Superior temporal gyrus (tissue), 1 donor: ENCODE results near the gene PSMG4.

Experiments used
- DNase-seq: peaks from one replicate; pipeline ENCODE4 v3.0.0-alpha.2; 2016; ENCODE audit errors: extremely low spot score

PSMG4 gene

DNA sequence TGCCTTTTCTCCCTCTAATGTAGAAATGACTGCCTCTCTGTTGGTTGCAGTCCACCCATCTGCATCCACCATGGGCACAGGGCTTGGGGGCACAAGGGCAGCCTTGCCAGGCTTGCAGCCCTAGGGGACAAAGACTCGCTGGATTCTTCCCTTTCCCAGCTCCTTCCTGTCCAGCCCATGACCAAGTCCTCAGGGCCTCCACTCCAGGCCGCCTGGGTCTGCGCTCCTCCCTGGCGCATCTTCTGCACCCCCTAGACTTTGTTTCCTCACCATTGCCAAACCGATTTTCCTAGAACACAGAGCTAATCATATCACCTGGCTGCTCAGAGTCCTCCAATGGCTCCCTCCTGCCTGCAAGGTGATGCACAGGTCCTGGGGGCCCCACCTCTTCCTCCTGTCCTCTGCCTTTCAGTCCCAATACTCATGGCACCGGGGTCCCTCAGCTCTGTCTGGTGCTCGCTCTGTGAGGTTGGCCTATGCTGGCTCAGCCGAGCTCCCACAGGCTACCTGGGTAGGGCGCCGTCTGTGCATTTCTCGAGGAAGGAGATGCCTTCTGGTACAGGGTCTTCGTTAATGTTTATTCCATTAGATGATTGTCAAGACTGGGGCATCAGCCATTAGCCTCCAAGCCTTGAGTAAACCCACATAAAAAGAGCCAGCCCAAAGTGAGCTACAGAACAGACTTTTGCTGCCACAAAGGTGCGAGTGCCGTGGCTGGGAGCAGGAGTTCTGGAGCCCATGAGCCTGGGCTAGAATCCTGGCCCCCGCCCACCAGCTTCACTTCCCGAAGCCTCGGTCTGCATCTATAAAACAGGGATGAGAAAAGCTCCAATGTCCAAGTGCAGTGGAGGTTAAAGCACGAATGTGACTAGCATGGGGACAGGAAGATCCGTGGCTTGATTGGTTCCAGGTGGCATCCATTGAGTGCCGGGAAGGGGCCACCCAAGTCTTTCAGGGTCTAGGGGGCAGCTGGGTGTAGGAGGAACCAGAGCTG, 17.7 kb downstream of the PSMG4 start:
- DNase-seq, result no peak

DNA sequence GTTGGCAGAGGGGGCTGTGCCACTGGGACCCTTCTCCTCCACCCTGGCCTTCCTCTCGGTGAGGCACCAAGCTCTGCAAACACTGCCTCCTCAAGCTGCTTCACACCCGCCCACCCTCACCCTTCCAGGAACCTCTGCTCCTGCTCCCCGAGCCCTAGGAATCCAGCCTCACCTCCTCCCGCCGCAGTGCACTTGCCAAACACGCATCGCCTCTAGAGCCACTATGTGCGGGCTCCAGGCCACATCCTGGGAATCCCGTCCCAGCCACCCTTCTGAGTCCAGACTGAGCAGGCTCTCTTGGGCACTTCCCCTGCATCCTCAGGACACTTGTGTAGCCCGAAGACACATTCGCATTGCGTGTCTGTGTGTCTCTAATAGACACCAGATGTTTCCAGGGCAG, 18.5 kb downstream of the PSMG4 start:
- DNase-seq, result no peak

DNA sequence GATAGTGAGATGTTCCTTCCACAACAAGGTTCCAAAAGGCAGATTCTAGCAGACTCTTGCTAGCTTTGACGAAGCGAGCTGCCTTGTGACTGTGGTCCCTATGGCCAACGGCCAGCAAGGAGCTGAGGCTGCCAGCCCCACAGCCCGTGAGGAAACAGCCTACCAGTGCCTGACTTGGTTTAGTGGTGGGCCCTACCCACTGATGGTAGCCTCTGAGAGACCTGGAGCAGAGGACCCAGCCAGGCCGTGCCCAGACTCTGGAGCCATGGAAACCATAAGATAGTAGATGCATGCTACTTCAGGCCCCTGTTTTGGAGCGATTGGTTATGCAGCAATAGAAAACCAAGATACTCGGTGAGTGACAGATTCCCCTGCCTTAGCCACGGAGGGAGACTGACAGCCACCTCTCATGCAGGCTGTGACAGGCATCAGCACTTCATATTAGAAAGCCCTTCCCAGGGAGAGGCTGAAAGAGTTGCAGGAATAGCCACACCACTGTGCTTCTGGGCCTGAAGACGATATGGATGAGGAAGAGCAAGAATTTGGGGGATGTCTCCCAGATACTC, 19.2 kb downstream of the PSMG4 start:
- no peak for DNase-seq

DNA sequence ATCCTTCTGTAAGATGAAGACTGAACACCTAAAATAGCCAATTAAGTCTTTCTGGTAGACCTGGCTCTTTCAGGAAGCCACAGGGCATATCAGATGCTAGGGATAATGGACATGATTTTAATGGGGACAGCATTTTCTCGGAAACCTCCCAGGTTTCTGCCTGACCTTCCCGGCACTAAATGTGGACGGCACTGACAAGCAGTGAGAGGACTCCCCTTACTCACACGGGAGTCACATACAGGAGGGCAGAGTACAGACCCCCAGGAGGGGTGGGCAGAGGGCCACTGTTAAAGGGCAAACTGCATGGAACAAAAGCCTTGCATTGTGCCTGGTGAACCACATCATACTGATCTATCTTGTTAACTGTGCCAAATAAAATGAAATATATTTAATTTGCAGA, 19.9 kb downstream of the PSMG4 start:
- DNase-seq, result no peak

DNA sequence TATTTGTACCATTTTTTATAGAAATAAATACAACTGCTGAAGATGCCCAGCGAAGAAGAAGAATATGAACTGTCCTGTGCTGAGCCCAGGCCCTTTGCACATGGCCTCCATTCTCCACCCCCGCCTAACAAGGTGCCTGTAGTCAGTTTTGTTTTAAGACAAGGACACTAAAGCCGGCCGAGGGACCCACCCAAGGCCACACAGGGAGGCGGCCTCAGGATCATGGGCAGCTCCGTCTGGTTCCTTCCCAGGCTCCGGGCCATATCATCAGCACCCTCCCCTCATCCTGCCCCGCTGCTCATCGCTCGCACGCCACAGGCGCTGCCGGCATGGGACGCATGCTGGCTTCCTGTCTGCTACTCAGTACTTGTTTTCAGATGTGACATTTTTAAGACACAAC, 21.3 kb downstream of the PSMG4 start:
- DNase-seq, result no peak

DNA sequence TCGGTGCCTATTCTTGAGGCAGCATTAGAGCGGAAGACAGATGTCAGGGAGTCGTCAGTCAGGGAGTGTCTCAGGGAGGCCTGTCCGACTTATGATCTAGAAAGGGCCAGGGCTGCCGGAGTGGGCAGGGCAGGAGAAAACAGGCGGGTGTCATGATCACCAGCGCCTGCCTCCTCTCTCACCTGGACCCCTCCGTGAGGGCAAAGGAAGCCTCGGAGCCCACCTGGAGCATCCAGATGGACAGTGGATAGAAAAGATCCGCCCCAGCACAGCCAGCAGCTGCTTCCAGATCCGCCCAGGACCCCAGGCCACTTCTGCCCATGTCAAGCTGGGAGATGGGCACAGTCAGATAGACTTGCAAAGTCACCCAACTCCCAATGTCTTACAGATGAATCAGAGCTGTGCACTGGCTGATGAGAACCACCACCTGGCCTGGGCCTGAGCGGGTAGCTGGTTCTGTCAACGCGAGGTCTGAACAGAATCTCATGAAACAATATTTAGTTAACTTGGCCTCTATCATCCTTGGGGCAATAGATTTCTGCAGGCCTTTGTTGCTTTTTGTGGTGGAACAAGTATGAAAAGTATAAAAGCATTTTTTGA, 22.2 kb downstream of the PSMG4 start:
- DNase-seq, result no peak

DNA sequence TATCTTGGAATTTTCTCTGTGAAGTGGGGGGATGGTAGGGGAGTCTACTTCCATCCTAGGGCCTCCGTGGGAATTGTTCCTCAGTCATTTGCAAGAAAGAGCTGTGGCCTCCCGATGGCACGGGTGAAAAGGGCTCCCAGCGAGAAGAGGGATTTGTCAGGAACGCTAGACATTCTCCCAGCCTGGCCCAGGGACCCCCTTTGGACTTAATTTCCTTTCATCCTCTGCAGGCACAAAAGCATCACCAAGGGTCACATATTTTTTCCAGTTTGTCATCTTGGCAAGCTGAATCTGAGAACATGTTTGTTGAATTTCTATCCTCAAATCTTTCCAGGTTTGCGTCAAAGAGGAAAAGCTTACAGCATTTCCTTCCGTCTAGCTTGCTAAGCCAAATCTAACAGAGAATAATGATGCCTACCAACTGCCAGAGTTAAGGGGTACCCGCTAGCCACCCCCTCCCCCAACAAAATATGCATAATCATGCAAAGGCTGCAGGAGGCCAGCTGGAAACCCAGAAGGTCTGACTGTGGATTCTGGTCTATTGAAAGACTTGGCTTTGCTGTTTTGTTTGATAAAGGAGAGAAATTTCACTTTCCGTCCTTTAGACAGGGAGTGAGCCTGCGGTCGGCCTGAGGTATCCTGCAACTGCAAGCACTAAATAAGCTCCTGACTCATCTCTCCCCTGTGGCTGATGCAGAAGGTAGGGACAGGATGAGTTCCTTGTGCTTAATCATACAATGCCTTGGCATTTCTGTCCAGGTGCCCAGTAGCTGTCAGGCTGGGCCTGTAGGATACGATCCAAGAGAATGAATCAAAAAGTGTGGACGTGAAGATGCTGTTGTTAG, 23.1 kb downstream of the PSMG4 start:
- DNase-seq, result peak; percentile 49

DNA sequence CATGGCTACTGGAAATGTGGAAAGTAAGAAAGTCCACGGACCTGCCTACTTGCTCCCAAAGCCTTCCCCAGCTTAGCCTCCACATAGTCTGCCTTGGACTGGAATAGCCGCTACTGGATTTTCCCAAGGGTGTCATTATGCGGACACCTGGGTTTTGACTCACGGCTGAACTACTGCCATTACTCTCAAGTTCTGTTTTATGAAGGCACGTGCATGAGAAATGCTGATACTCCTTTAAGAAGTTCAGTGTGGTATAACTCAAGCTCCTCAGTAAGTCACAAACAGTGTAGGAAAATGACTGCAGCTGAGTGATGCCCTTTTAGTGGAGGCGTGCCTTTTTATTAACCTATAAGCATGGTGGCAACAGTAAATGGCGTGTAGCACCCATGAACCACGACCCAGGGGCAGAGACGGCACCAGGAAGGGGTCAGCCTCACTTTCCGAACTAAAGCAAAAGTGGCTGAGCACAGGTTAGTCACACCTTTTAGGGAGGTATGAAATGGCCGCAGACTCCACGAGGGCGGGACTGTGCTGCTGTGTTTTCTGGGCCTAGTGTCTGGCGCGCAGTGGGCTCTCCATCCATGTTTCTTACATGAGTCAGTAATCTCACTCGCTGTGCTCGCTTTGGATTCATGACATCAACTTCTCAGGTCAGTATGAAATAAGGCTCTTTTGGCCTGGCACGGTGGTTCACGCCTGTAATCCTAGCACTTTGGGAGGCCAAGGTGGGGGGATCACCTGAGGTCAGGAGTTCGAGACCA, 23.9 kb downstream of the PSMG4 start:
- no peak for DNase-seq

DNA sequence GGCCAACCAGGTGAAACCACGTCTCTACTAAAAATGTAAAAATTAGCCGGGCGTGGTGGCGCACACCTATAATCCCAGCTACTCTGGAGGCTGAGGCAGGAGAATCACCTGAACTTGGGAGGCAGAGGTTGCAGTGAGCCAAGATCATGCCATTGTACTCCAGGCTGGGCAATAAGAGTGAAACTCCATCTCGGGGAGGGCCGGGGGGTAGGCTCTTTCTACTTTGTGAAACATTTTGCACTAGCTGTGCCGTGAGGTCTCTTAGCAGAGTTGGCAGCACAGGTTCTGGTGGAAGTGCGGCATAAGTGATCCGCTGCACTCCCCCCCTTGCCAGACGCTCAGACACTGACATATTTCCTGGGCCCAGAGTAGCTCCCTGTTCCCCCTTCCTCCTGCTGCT, 24.5 kb downstream of the PSMG4 start:
- DNase-seq, result no peak

DNA sequence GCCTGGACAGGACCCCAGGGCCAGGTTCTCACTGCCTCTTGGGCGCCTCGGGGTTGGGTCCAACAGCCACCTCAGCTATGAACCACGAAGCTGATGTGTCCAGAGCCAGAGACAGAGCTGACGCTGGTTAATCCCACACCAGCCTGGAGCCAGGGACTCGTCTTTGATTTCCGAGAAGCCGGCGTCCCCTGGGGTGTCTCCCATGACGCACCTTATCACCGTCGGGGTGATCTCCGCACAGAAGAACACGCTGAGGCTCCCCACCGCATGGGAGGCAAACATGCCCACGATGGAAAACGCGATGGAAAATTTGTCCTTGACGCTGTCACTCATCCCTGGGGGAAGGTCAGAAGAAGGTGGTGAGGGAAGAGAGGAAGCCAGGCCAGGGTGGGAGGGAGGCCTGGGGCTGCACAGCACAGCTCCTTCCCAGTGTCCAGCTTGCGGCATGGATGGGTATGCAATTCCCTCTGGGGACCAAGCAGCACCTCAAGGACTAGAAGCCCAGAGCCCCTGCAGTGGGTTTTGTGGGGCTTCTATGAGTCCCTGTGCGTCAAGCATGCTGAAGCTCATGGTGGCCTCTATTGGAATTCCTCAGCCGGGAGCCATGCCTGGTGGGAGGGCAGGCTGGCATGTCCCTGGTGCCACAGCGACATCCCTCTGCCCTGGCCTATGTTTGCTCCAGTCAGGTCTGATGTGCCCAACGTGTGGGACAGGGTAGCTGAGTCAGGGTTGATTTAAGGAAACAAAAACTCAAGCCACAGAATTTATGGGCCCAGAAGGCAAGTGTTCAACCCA, 25.1 kb downstream of the PSMG4 start:
- DNase-seq, result no peak

DNA sequence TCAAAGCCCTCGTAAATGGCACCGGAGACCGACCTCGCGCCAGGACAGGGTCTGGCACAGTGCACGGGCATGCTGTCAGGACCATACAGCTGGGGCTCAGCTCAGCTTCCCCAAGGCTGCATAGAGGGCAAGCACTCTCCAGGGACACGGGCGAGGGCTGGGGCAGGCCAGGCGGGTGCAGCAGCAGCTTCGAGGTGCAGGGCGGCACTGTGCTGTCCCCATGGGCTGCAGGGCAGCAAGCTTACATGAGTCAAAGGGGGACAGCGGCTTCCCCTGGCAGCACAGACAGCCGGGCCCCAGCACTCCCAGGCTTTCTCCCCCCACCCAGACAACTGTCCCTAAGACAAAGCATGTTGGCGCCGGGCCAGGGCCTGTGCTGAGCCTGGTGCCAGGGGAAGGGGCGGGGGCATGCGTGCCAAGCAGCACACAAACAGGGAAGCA, 25.7 kb downstream of the PSMG4 start:
- DNase-seq, result no peak

DNA sequence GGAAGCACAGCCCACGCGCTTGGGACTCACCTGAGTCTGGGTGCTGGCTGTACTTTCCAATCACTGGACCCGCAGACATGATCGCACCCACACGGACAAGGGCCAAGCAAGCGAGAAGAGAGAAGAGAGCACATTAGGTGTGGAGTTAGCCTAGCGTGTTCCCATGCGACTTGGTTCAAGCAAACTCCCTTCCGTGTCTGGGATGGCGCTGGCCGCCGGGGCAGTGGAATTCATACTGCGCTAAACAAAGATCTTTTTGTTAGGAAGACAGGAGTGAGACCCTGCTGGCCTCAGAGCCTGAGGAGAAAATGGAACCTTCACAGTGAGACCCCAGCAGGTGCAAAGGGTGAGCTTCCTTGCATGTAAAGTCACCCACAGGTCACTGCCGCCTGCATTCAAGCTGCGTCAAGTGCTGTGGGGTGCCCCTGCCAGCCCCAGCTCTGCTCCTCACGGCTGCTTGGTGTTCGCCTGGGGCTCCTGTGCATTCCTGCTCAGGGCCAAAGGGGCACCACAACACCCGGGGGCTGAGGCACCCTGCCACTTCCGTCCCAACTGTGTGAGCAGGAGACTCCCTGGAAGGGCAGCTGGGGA, 26.4 kb downstream of the PSMG4 start:
- no peak for DNase-seq

DNA sequence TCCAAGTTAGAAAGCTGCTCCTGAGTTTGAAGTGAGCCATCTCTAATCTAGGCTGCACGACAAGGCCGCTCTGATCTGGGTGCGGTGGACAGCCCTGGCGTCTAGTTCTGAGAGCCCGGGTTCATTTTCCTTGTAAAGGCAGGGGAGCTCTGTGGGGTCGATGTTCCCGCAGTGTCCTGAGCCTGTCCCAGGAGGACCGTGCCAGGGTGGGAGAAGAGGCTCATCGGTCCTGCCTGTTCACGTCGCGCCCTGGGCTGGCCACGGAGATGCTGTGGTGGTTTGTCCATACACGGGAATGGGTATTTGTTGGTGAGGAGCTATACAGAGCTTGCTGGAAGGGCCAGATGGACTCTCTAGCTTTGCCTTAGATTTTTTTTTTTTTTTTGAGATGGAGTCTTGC, 27.0 kb downstream of the PSMG4 start:
- DNase-seq, result no peak

DNA sequence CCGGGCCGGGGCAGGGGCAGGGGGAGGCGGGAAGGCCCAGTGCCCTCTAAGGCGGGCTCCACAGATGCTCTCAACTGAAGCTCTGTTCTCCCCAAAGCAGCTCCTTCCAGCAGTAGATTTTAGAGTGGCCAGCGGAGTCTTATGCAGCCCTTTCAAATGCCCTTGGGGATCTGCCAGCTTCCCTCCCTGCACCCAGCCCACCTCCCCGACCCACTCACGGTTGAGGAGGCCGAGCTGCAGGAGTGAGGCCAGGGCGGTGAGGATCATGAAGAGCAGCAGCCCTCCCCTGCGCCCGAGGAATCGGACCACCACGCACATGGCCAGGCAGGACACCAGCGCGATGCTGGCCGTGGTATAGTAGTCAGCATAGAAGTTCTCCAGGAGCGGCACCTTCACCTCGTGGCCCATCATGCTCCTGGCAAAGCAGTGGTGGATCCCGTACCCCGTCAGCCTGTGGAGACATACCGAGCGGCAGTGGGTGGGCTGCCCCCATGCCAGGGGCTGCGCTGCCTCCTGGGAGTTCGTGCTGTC, 28.0 kb downstream of the PSMG4 start:
- DNase-seq, result no peak

DNA sequence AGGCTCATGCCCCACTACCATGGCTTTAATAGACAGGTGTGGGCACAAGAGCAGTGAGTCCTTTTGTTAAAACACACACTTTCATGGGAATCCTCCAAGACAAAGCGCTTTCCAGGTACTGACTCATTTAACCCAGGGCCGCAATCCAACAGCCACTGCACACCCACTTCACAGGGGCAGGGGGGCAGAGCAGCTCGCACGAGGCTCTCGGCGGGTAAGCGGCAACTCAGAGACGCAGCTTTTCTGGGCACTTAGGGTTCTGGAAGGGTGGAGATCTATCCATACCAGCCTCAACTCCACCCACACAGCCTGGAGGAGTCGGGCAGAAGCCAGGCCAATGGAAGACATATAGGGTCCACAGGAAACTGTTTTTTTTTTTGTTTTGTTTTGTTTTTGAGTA, 28.6 kb downstream of the PSMG4 start:
- DNase-seq, result no peak

DNA sequence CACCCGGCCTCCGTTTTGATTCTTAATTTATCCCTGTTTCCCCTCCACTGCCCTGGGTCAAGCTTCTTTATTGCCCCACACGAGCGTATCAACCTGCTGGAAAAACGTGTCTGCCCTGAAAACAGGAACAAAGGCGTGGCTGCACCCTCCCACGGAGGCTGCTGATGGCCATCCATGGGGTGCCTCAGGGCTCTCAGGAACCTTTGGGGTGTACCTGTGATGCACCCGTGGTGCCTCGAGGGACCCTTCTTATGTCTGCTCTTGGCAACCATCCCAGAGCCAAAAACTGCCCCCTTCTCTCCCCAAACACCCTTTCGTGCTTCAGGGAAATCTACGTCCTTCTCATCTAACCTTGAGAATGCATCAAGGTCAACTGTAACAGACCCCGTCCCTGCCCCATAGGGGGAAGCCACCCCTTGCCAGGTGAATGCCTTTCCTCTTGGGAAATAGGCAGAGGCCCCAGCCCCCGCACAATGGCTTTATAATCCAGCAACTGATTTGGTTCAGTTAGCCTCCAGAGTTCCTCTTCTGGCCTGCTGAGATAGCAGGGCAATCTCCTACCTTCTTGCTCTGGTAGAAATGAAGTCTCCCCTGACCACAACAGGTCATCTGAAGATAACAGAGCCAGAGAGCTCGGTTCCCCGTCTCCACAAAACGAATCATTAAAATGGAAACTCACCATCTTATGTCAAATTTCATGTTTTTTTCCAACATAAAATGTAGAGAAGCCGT, 29.4 kb downstream of the PSMG4 start:
- DNase-seq, result no peak

DNA sequence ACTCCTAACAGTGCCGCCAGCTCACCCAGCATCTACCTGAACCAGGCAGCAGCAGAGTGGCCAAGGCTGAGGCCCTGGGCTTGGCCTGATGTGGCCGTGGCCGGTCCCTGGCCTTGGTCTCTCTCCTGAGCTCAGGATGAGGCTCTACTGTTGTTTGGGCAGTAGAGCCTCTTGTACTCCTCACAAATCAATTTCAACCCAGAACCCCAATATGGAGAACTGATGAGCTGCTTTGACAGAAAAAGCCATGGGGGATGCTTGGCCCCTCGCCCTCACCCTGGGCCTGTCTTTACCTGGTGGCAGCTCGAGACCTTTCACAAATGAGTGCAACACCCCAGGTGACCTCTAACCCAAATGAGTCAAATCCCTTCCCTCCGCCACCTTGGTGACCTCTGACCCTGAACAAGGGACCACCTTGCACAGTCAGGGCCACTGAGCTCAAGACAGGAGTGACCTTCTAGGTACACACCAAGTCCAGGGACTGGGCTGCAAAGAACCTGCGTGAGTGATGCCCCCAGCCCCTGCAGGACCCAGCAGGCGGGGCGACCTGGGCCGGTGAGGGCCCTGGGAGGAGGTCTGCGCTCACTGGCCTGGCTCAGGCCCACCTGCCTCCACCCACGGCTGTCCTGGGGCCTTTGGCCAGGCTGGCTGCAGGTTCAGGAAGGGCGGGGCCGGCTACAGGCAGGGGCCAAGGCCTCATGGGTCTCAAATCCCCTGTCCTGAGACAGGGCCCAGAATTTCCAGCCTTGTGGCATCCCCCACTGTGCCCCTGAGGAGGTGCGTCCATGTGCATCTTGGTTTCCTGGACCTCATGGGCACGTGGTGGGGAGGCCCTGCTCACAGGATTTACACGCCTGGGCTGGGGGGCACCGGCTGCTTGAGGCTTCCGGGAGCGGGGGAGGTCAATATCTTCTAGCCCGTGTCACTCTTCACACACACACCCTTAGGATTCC, 30.2 kb downstream of the PSMG4 start:
- no peak for DNase-seq

DNA sequence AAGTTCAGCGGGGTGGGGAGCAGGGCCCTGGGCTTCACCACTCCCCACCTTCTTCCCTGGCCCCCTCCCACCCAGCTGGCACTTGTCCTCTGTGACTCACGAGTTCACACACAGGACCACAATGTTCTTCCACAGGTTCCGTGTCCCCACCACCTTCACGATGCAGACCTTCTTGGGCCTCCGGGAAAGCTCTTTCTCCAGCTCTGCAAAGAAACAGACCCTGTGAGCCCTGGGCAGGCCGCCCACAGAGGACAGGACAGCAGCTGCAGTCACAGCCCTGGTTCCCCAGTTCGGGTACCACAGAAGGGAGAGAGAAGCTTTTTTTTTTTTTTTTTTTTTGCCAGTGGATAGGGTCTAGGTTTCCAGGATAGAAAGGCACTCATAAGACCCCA, 30.9 kb downstream of the PSMG4 start:
- DNase-seq, result no peak
